Esophagus muscularis mucosa (tissue), 4 donors: Measurements from ENCODE around the gene SETX. TPM values are rescaled to one million over a fixed set of nuclear protein-coding genes. Genes with fewer than 3 reads are reported as not detected.

Experiments used
- DNase-seq: peaks from one replicate; pipeline ENCODE4 v3.0.0-alpha.2; 2017; ENCODE audit errors: extremely low spot score
- H3K27ac ChIP-seq, 4 donors: fragments of 200-600 bp; sonication (generic); replicated peaks in 1 of 4; 1 replicate in 3 of 4; 2 replicates in 1 of 4; pipeline ENCODE4 v1.5.1; 2016 to 2019; ENCODE audit warnings: mild to moderate bottlenecking in 1 of 4
- H3K27me3 ChIP-seq, 4 donors: fragments of 200-600 bp; sonication (generic); one replicate each; pipeline versions ENCODE4 v1.5.1 to v1.6.0; 2016 to 2019
- H3K36me3 ChIP-seq, 4 donors: fragments of 200-600 bp; sonication (generic); one replicate each; pipeline ENCODE4 v1.5.1; 2016 to 2019
- H3K4me1 ChIP-seq, 4 donors: fragments of 200-600 bp; sonication (generic); one replicate each; pipeline ENCODE4 v1.5.1; 2016 to 2019
- H3K4me3 ChIP-seq, 4 donors: fragments of 200-600 bp; sonication (generic); 1 replicate in 2 of 4; 2 replicates in 2 of 4; pipeline ENCODE4 v1.5.1; 2016 to 2019; ENCODE audit warnings: mild to moderate bottlenecking in 4 of 4, moderate library complexity in 1 of 4
- H3K9me3 ChIP-seq, 4 donors: fragments of 200-600 bp; sonication (generic); 1 replicate in 3 of 4; 2 replicates in 1 of 4; pipeline ENCODE4 v1.5.1; 2016 to 2019
- EP300 ChIP-seq: sonication (generic); formaldehyde crosslinking; IDR thresholded peaks from one replicate; pipeline ENCODE4 v1.6.1; 2017; ENCODE audit warnings: antibody characterized with exemption
- POLR2A ChIP-seq: fragments of 450-650 bp; IDR thresholded peaks from one replicate; pipeline ENCODE4 v1.6.1; 2017; ENCODE audit warnings: antibody characterized with exemption, moderate library complexity, mild to moderate bottlenecking, low read depth
- POLR2AphosphoS5 ChIP-seq, 2 donors: sonication (generic); formaldehyde crosslinking; IDR thresholded peaks; one replicate each; pipeline ENCODE4 v1.6.1; 2017; ENCODE audit warnings: antibody characterized with exemption in 2 of 2
- WGBS: methylation state at CpG from one replicate; pipeline ENCODE4 v1.1.5; 2018; 5-methylcytosine and 5-hydroxymethylcytosine counted together
- intact Hi-C: fragments of 100-400 bp; cut with DNase I; formaldehyde crosslinking; loops from one replicate; pipeline ENCODE4 v1.15.1; 2023
- total RNA-seq, 4 donors: library from RNA; depleted of rRNA; stranded (reverse); fragments of >200 nt; gene quantifications; one replicate each; pipeline versions ENCODE4 v1.1.0 to v1.2.1, GENCODE V29; 2016
- TF ChIP-seq, protein P1 (sequence below), 3 experiments: fragments of 200-600 bp in 2 of 3; fragments of 450-650 bp in 1 of 3; sonication (generic) in 2 of 3; IDR thresholded peaks; one replicate each; pipeline ENCODE4 v1.5.1; 2017 to 2019; ENCODE audit warnings: antibody characterized with exemption in 3 of 3, mild to moderate bottlenecking in 2 of 3, moderate library complexity in 1 of 3

SETX gene
- total RNA-seq, 4 donors from 2014 or later = 44.1 to 46.9 (median 45.9) TPM

DNA sequence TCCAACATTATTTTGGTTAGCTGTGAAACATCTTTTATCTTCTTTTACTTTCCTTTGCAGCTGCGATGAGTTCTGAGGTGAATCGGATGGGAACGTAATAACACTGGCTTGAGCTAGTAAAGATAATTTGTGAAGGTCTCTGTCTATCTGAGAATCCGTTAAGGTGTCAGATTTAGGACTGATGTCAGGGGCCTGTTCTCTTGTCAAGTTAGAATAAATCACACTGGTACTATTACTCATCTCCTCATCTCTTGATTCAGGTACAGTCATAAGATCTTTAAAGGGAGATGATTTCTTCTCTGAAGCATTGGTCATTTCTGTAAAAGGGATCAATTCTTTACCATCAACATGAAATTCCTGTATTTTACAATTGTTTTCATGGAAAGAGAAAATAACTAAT, 26.2 kb downstream of the SETX start:
- WGBS = 100% methylated on average over 4 of the region's 4 CpGs
- no peaks in the 10 kb centered on the region for H3K9me3 ChIP-seq
- no peaks in the 10 kb centered on the region for H3K4me1 ChIP-seq
- TF ChIP-seq POLR2A (no peak), EP300 (no peak), POLR2AphosphoS5 (IDR thresholded peaks at IDR 0.05) (no peak)
- TF ChIP-seq, protein P1, sequence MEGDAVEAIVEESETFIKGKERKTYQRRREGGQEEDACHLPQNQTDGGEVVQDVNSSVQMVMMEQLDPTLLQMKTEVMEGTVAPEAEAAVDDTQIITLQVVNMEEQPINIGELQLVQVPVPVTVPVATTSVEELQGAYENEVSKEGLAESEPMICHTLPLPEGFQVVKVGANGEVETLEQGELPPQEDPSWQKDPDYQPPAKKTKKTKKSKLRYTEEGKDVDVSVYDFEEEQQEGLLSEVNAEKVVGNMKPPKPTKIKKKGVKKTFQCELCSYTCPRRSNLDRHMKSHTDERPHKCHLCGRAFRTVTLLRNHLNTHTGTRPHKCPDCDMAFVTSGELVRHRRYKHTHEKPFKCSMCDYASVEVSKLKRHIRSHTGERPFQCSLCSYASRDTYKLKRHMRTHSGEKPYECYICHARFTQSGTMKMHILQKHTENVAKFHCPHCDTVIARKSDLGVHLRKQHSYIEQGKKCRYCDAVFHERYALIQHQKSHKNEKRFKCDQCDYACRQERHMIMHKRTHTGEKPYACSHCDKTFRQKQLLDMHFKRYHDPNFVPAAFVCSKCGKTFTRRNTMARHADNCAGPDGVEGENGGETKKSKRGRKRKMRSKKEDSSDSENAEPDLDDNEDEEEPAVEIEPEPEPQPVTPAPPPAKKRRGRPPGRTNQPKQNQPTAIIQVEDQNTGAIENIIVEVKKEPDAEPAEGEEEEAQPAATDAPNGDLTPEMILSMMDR (IDR thresholded peaks at IDR 0.05) = no peak
- no peak overlapping the region for H3K27ac ChIP-seq
- H3K27me3 ChIP-seq = no peaks in the 10 kb centered on the region
- no peak for DNase-seq
- H3K4me3 ChIP-seq = no peak overlapping the region
- intact Hi-C loops = no loop called here
- peaks cover 44 to 85% (median 69%) of the 10 kb centered on the region in 4 donors for H3K36me3 ChIP-seq

GRCh38 chr9:132327537-132327936, 27.2 kb downstream of the SETX start:
- Histone ChIP-seq H3K9me3 (no peaks in the 10 kb centered on the region), H3K27me3 (no peaks in the 10 kb centered on the region), H3K36me3 (peaks cover 37 to 77% (median 64%) of the 10 kb centered on the region in 4 donors), H3K27ac (no peak overlapping the region), H3K4me1 (no peaks in the 10 kb centered on the region), H3K4me3 (no peak overlapping the region)
- WGBS = 86% methylated on average over 6 of the region's 6 CpGs
- DNase-seq = no peak
- TF ChIP-seq EP300 (no peak), POLR2AphosphoS5 (IDR thresholded peaks at IDR 0.05) (no peak), POLR2A (no peak)
- TF ChIP-seq, protein P1 (IDR thresholded peaks at IDR 0.05) = no peak
- intact Hi-C loops = no loop called here

DNA sequence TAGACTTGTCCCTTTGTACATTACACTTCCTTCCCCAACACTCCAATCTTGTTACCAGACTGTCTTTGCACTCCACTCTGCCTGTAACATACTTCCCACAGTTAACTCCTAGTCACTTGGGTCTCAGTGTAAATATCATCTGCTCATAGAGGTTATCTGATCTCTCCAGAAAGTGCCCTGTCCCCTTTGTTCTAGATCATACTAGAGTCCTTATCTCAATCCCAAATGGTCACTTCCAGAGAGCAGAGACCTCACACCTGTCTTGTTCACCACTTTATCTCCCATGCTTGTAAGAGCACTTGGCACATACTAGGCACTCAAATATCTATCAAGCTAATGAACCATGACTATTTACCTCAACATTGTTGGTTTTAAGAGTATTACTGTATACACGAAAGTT, 30.4 kb downstream of the SETX start:
- Histone ChIP-seq H3K4me1 (peaks cover 4 to 14% (median 6%) of the 10 kb centered on the region in 4 donors), H3K4me3 (no peak overlapping the region), H3K27me3 (no peaks in the 10 kb centered on the region), H3K9me3 (no peaks in the 10 kb centered on the region), H3K36me3 (peaks cover 6 to 67% (median 40%) of the 10 kb centered on the region in 4 donors), H3K27ac (no peak overlapping the region)
- no peak for DNase-seq
- intact Hi-C loops = no loop called here
- 100% methylated on average over 1 of the region's 1 CpG for WGBS
- no peak for TF ChIP-seq EP300
- no peak for TF ChIP-seq POLR2AphosphoS5 (IDR thresholded peaks at IDR 0.05)
- TF ChIP-seq POLR2A = no peak
- TF ChIP-seq, protein P1 (IDR thresholded peaks at IDR 0.05) = no peak

DNA sequence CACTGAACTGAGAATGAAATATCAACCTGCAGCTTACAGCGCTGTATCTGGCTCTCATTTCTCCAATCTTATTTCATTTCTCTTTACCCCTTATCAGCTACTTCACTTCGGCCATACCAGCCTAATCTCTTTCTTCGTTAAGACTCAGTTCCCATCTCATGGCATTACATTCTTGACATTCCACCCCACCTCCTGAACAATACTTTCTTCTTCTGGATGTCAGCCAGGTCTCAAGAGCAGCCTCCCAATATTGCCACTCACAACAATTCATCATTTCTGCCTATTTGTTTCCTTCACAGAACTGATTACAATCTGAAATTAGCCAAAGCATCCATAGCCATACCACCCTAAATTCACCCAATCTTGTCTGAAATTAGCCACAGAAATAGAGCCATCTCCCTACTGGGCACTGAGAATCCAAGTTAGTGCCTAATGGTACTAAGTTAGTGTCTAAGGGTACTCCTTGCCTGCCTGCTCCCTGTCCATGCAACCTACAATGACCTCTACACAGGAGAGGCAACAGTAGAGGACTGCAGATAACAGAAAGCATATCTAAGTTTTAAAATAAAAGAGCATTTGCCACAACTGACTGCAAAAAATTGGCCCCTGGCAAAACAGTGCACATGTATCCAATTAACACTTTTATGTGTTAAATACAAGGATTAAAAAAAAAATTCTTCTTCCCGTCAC, 35.2 kb downstream of the SETX start:
- Histone ChIP-seq H3K9me3 (no peaks in the 10 kb centered on the region), H3K36me3 (peaks cover 0 to 67% (median 21%) of the 10 kb centered on the region in 4 donors), H3K4me3 (no peak overlapping the region), H3K27me3 (no peaks in the 10 kb centered on the region), H3K4me1 (peaks cover 6 to 18% (median 10%) of the 10 kb centered on the region in 4 donors), H3K27ac (no peak overlapping the region)
- TF ChIP-seq POLR2A (no peak), EP300 (no peak), POLR2AphosphoS5 (IDR thresholded peaks at IDR 0.05) (no peak)
- TF ChIP-seq, protein P1 (IDR thresholded peaks at IDR 0.05) = no peak
- no peak for DNase-seq
- WGBS = 70% methylated on average over 4 of the region's 4 CpGs
- intact Hi-C loops = no loop called here

GRCh38 chr9:132312873-132313272, 41.9 kb downstream of the SETX start:
- Histone ChIP-seq H3K4me3 (no peak overlapping the region), H3K4me1 (no peaks in the 10 kb centered on the region), H3K9me3 (no peaks in the 10 kb centered on the region), H3K36me3 (peaks cover 38 to 72% (median 54%) of the 10 kb centered on the region in 4 donors), H3K27ac (no peak overlapping the region), H3K27me3 (no peaks in the 10 kb centered on the region)
- WGBS = 79% methylated on average over 2 of the region's 2 CpGs
- TF ChIP-seq POLR2A = no peak
- TF ChIP-seq, protein P1 (IDR thresholded peaks at IDR 0.05) = peak in 1 of 3 experiments; percentile 6
- intact Hi-C loops = no loop called here
- DNase-seq = no peak
